K562 (cell line): ENCODE results near the gene ANXA2. TPM values are rescaled to one million over a fixed set of nuclear protein-coding genes. Genes with fewer than 3 reads are reported as not detected.

ENCODE experiments used
- ARNT ChIP-seq, 2 experiments: fragments of 450-650 bp; IDR thresholded peaks; 2 replicates each; pipeline ENCODE4 v1.6.1; 2016; ENCODE audit warnings: mild to moderate bottlenecking in 1 of 2
- BCLAF1 ChIP-seq, 2 experiments: fragments of 450-650 bp in 1 of 2; IDR thresholded peaks; 2 replicates each; pipeline ENCODE4 v1.6.1; 2011 to 2017; ENCODE audit warnings: low read depth in 2 of 2, antibody characterized with exemption in 1 of 2, borderline replicate concordance in 1 of 2, low read length in 1 of 2, mild to moderate bottlenecking in 1 of 2, mixed read lengths in 1 of 2; ENCODE audit not compliant: control insufficient read depth in 1 of 2
- HNRNPL ChIP-seq: fragments of 200-400 bp; formaldehyde crosslinking; IDR thresholded peaks from 2 replicates; pipeline ENCODE4 v1.6.1; 2017; ENCODE audit warnings: low read depth, mild to moderate bottlenecking, low read length
- JUN ChIP-seq, 2 experiments: sonication (generic) in 1 of 2; formaldehyde crosslinking in 1 of 2; IDR thresholded peaks; 2 replicates each; pipeline versions ENCODE4 v1.6.1 to v1.8.0; 2012 to 2022; ENCODE audit warnings: borderline replicate concordance in 2 of 2, mild to moderate bottlenecking in 2 of 2, improper control_type of control experiment in 1 of 2, low read depth in 1 of 2, low read length in 1 of 2, missing genetic modification reagents in 1 of 2
- KDM1A ChIP-seq, 2 experiments: fragments of 450-650 bp; IDR thresholded peaks; 2 replicates each; pipeline ENCODE4 v1.6.1; 2016; ENCODE audit warnings: mild to moderate bottlenecking in 2 of 2
- KLF16 ChIP-seq: IDR thresholded peaks from 2 replicates; pipeline ENCODE4 v1.6.1; 2016; ENCODE audit warnings: antibody characterized with exemption
- NCOA1 ChIP-seq: fragments of 450-650 bp; IDR thresholded peaks from 2 replicates; pipeline ENCODE4 v1.6.1; 2016; ENCODE audit warnings: low read depth
- NCOA2 ChIP-seq, 2 experiments: fragments of 450-650 bp; IDR thresholded peaks; 2 replicates each; pipeline ENCODE4 v1.6.1; 2018; ENCODE audit warnings: mild to moderate bottlenecking in 2 of 2, moderate library complexity in 1 of 2; ENCODE audit not compliant: partially characterized antibody in 2 of 2
- PYGO2 ChIP-seq: fragments of 450-650 bp; IDR thresholded peaks from 2 replicates; pipeline ENCODE4 v1.6.1; 2016; ENCODE audit warnings: mild to moderate bottlenecking, missing genetic modification characterization, moderate library complexity, missing compliant biosample characterization
- RNF2 ChIP-seq: sonication (generic); IDR thresholded peaks from 2 replicates; pipeline ENCODE4 v1.6.1; 2016
- SMAD3 ChIP-seq: fragments of 450-650 bp; formaldehyde crosslinking; conservative IDR thresholded peaks from 2 replicates; pipeline ENCODE4 v1.4.0; 2020; ENCODE audit warnings: mild to moderate bottlenecking
- YY1 ChIP-seq, 3 experiments: IDR thresholded peaks; 2 replicates each; pipeline ENCODE4 v1.6.1; 2011; ENCODE audit warnings: low read length in 2 of 3, mild to moderate bottlenecking in 2 of 3, moderate library complexity in 2 of 3, borderline replicate concordance in 1 of 3, control low read depth in 1 of 3, low read depth in 1 of 3; ENCODE audit not compliant: insufficient read depth in 3 of 3, insufficient replicate concordance in 2 of 3, control insufficient read depth in 1 of 3, insufficient read length in 1 of 3; ENCODE audit errors: extremely low read depth in 1 of 3
- ZBTB8A ChIP-seq: fragments of 450-650 bp; IDR thresholded peaks from 2 replicates; pipeline ENCODE4 v1.6.1; 2018; ENCODE audit warnings: mild to moderate bottlenecking, moderate library complexity; ENCODE audit not compliant: partially characterized antibody
- ZNF146 ChIP-seq: IDR thresholded peaks from one replicate; pipeline ENCODE4 v1.6.1; 2018; ENCODE audit warnings: missing compliant biosample characterization; ENCODE audit not compliant: unreplicated experiment
- ZNF274 ChIP-seq: IDR thresholded peaks from 2 replicates; pipeline ENCODE4 v1.6.1; 2011; ENCODE audit warnings: low read depth, mild to moderate bottlenecking, low read length, moderate library complexity, borderline replicate concordance
- polyA plus RNA-seq, 8 experiments: library from polyadenylated mRNA; depleted of rRNA in 4 of 8; stranded (reverse) in 5 of 8; unstranded in 3 of 8; fragments of >200 nt; fragmentation: Nextera tagmentation in 2 of 8; fragmentation: Illumina TruSeq in 1 of 8; extraction: Ambion mirVana in 2 of 8; extraction: Trizol in 1 of 8; gene quantifications; 2 replicates each; pipeline versions ENCODE4 v1.2.1 to v1.2.3, GENCODE V29; 2011 to 2014; ENCODE audit warnings: inconsistent platforms in 1 of 8, missing spikeins in 1 of 8
- total RNA-seq, 7 experiments: library from RNA; depleted of rRNA in 6 of 7; stranded (reverse); fragments of >200 nt in 6 of 7; fragmentation: Illumina TruSeq in 2 of 7; extraction: Trizol in 2 of 7; gene quantifications; 2 replicates each; pipeline versions ENCODE4 v1.2.1 to v1.2.3, GENCODE V29; 2011 to 2021; ENCODE audit warnings: low replicate concordance in 1 of 7
- TF ChIP-seq, protein P1 (sequence below): fragments of 450-650 bp; IDR thresholded peaks from 2 replicates; pipeline ENCODE4 v1.6.1; 2016
- TF ChIP-seq, protein P2 (sequence below): fragments of 200-800 bp; sonication (Bioruptor generic); IDR thresholded peaks from 2 replicates; pipeline ENCODE4 v1.6.1; 2017; ENCODE audit warnings: missing genetic modification characterization, missing compliant biosample characterization
- TF ChIP-seq, protein P3 (sequence below): fragments of 450-650 bp; IDR thresholded peaks from 2 replicates; pipeline ENCODE4 v1.6.1; 2016; ENCODE audit warnings: antibody characterized with exemption

ANXA2 gene
- total and polyA plus RNA-seq, 9 of the 15 experiments (the other 6 are each of a cell fraction or from before 2014, with no cell fraction given) = 301 to 1,102 (median 452) TPM

DNA sequence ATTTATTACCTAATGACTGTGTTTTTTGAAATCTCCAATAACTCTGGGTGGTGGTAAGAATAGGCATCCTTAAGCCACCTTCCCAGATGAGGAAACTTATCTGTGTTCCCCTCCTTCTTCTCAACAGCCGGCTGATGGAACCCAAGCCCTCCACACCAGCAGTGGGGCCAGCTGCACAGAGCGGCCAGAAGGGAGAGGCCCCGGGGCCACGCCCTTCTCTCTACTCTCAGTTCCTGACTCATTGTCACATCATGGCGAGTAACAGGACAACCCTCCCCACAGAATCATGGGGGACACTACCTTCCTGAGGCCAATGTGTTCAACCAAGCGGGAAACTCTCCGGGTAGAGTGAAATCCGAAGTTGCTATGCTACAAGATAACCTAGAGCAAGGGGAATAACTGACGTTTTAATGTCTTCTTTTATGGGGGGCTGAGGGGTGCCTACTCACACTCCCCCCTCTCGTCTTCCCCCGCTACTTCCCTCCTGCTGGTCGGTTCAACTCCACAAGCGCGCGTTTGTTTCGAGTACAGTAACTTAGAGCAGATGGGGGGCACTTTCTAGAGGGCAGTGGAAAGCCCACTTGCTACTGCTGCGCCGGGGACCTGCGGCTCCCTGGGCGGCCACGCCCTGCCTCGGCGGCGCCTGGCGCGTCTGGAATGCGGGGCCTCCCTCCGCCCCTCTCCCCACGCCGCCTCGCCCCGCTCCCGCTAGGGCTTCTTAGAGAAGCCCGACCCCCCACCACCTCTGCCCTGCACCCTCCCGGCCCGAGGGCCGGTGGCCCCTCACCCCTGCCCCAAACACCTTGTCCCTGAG, 621 bp downstream of the ANXA2 start (continued):
- no peak for TF ChIP-seq BCLAF1 (IDR thresholded peaks at IDR 0.05; ENCODE audit: borderline replicate concordance in 1 of 2, control insufficient read depth in 1 of 2, low read depth in 2 of 2, low read length in 1 of 2)
- no peak for TF ChIP-seq ZNF146 (CRISPR knock-in tag)
- TF ChIP-seq ZBTB8A = no peak
- TF ChIP-seq NCOA2 (IDR thresholded peaks at IDR 0.05; ENCODE audit: partially characterized antibody in 2 of 2) = no peak
- TF ChIP-seq YY1 (IDR thresholded peaks at IDR 0.05; ENCODE audit: borderline replicate concordance in 1 of 3, control insufficient read depth in 1 of 3, extremely low read depth in 1 of 3, insufficient read depth in 3 of 3, insufficient read length in 1 of 3, insufficient replicate concordance in 2 of 3, low read depth in 1 of 3, low read length in 2 of 3) = peak in 2 of 3 experiments; percentile 53 to 89
- TF ChIP-seq JUN (IDR thresholded peaks at IDR 0.05; ENCODE audit: borderline replicate concordance, low read depth, low read length) = no peak
- no peak for TF ChIP-seq JUN (CRISPR knock-in tag; IDR thresholded peaks at IDR 0.05; ENCODE audit: borderline replicate concordance)
- TF ChIP-seq PYGO2 (tag) = no peak
- TF ChIP-seq, protein P1, sequence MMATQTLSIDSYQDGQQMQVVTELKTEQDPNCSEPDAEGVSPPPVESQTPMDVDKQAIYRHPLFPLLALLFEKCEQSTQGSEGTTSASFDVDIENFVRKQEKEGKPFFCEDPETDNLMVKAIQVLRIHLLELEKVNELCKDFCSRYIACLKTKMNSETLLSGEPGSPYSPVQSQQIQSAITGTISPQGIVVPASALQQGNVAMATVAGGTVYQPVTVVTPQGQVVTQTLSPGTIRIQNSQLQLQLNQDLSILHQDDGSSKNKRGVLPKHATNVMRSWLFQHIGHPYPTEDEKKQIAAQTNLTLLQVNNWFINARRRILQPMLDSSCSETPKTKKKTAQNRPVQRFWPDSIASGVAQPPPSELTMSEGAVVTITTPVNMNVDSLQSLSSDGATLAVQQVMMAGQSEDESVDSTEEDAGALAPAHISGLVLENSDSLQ = peak; percentile 28; the same call in 1 of the 2 replicates
- TF ChIP-seq ZNF274 = no peak
- TF ChIP-seq KLF16 = peak; percentile 47; the same call in 1 of the 2 replicates
- TF ChIP-seq RNF2 = no peak; the same call in 1 of the 2 replicates
- peak; percentile 16; the same call in 1 of the 2 replicates for TF ChIP-seq NCOA1
- TF ChIP-seq SMAD3 (CRISPR knock-in tag) = 0 out of 2 replicates have a peak, but pooled peaks have one; percentile 42
- TF ChIP-seq KDM1A (IDR thresholded peaks at IDR 0.05) = peak; percentile 18 to 45; a peak in 1 of 4 replicates
- TF ChIP-seq HNRNPL = no peak
- TF ChIP-seq, protein P2, sequence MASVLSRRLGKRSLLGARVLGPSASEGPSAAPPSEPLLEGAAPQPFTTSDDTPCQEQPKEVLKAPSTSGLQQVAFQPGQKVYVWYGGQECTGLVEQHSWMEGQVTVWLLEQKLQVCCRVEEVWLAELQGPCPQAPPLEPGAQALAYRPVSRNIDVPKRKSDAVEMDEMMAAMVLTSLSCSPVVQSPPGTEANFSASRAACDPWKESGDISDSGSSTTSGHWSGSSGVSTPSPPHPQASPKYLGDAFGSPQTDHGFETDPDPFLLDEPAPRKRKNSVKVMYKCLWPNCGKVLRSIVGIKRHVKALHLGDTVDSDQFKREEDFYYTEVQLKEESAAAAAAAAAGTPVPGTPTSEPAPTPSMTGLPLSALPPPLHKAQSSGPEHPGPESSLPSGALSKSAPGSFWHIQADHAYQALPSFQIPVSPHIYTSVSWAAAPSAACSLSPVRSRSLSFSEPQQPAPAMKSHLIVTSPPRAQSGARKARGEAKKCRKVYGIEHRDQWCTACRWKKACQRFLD (CRISPR knock-in tag) = no peak
- TF ChIP-seq, protein P3, sequence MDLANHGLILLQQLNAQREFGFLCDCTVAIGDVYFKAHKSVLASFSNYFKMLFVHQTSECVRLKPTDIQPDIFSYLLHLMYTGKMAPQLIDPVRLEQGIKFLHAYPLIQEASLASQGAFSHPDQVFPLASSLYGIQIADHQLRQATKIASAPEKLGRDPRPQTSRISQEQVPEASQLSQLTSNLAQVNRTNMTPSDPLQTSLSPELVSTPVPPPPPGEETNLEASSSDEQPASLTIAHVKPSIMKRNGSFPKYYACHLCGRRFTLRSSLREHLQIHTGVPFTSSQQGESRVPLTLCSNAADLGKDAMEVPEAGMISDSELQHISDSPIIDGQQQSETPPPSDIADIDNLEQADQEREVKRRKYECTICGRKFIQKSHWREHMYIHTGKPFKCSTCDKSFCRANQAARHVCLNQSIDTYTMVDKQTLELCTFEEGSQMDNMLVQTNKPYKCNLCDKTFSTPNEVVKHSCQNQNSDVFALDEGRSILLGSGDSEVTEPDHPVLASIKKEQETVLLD = no peak
- TF ChIP-seq ARNT (IDR thresholded peaks at IDR 0.05) = no peak
